Adrenal gland (tissue), 12 donors: ENCODE measurements around the gene CD274. TPM values are rescaled to one million over a fixed set of nuclear protein-coding genes. Genes with fewer than 3 reads are reported as not detected.

Source experiments
- DNase-seq, 7 donors: peaks; one replicate each; pipeline ENCODE4 v3.0.0-alpha.2; 2019 to 2020
- H3K27ac ChIP-seq, 5 donors: fragments of 200-600 bp; sonication (generic) in 4 of 5; 1 replicate in 3 of 5; 2 replicates in 2 of 5; pipeline versions ENCODE4 v1.5.1 to v1.8.0; 2016 to 2020; ENCODE audit warnings: mild to moderate bottlenecking in 1 of 5
- H3K27me3 ChIP-seq: fragments of 200-600 bp; 2 replicates; pipeline ENCODE4 v1.8.0; 2021
- H3K36me3 ChIP-seq, 2 donors: fragments of 200-600 bp; replicated peaks in 1 of 2; 1 replicate in 1 of 2; 2 replicates in 1 of 2; pipeline versions ENCODE4 v1.5.1 to v1.8.0; 2018 to 2022
- H3K4me1 ChIP-seq, 2 donors: fragments of 200-600 bp; replicated peaks in 1 of 2; 1 replicate in 1 of 2; 2 replicates in 1 of 2; pipeline versions ENCODE4 v1.5.1 to v1.8.0; 2018 to 2021
- H3K4me3 ChIP-seq, 4 donors: fragments of 200-600 bp; sonication (generic) in 3 of 4; one replicate each; pipeline ENCODE4 v1.5.1; 2016 to 2018
- H3K9me3 ChIP-seq, 3 donors: fragments of 200-600 bp; sonication (generic) in 1 of 3; replicated peaks in 1 of 3; 1 replicate in 2 of 3; 2 replicates in 1 of 3; pipeline versions ENCODE4 v1.5.1 to v1.8.0; 2016 to 2021
- POLR2A ChIP-seq, 2 donors: fragments of 450-650 bp; IDR thresholded peaks; one replicate each; pipeline ENCODE4 v1.6.1; 2017; ENCODE audit warnings: antibody characterized with exemption in 2 of 2, mild to moderate bottlenecking in 2 of 2, moderate library complexity in 1 of 2
- WGBS, 4 donors: extraction: QIAGEN DNeasy Blood & Tissue Kit in 2 of 4; methylation state at CpG; one replicate each; pipeline versions ENCODE4 v1.1.5 to v1.1.7; 2013 to 2017; 5-methylcytosine and 5-hydroxymethylcytosine counted together
- intact Hi-C, 2 donors: fragments of 100-400 bp; cut with DNase I; formaldehyde crosslinking; loops; one replicate each; pipeline versions ENCODE4 v1.14.1 to v1.15.0; 2022 to 2023
- polyA plus RNA-seq, 3 donors: library from polyadenylated mRNA; stranded (reverse); fragments of 200-250 nt in 2 of 3; fragments of 350-450 nt in 1 of 3; fragmentation: Illumina TruSeq in 1 of 3; extraction: RNeasy Lipid Tissue Mini Kit (QIAGEN cat#74804) in 1 of 3; gene quantifications; one replicate each; pipeline ENCODE4 v1.2.3, GENCODE V29; 2013 to 2014
- total RNA-seq, 9 donors: library from RNA; depleted of rRNA in 4 of 9; stranded (reverse); fragments of >200 nt in 4 of 9; fragments of 120-200 nt in 1 of 9; fragmentation: NEBNext Ultra II Directional in 1 of 9; extraction: Animal tissue kit (Norgen Biotek cat#: 25700) in 1 of 9; gene quantifications; one replicate each; pipeline versions ENCODE4 v1.1.0 to v1.2.4, GENCODE V29; 2013 to 2023
- TF ChIP-seq, protein P1 (sequence below), 6 experiments: fragments of 450-650 bp in 4 of 6; fragments of 200-600 bp in 2 of 6; sonication (generic) in 1 of 6; IDR thresholded peaks; 1 replicate in 5 of 6; 2 replicates in 1 of 6; pipeline versions ENCODE4 v1.5.1 to v1.8.0; 2016 to 2021; ENCODE audit warnings: antibody characterized with exemption in 6 of 6, mild to moderate bottlenecking in 2 of 6, moderate library complexity in 1 of 6
- donor health status: healthy with polysubstance abuse.
- donor health status: Bipolar disorder and iron deficiency.
- donor health status: DM: yes; HTN: yes; CAD: no.
- donor health status: DM: no; HTN: no; CAD: no.
- donor health status: DM: no; HTN: no; CAD: no.
- donor health status: DM: yes; HTN: yes; CAD: no.

The CD274 gene
- total and polyA plus RNA-seq, 12 donors = 0.66 to 5.8 (median 2.0) TPM

DNA sequence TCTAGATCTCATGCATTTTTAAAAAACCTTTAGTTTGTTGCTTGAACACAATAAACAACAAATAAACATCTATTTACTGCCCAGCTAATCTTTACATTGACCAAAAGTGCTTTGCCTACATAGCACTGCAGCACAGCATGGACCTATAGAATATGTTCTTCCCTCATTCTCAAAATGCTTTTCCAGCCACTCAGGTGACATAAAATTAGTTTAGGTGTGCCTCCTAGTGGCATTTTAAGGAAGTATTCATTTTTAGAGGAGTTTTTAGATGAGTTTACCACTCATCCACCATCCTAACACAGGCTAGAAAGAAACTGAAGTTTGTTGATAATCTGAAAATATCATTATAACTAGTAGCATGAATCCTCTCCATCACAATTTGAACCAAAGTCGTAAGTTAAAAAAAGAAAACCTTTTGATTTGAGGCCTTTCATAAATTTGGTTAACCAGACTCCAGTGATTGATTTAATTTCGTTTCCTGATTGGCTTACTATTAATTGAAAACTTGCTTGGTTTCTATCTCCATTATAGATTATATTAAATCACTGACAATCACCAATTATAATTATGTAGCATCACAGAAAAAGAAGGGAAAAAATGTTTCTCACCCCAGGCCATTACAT, 25.2 kb upstream of the CD274 start:
- Histone ChIP-seq H3K27me3 (no peaks in the 10 kb centered on the region), H3K4me1 (no peaks in the 10 kb centered on the region), H3K9me3 (no peaks in the 10 kb centered on the region), H3K36me3 (no peaks in the 10 kb centered on the region), H3K27ac (no peak overlapping the region), H3K4me3 (no peak overlapping the region)
- TF ChIP-seq, protein P1, sequence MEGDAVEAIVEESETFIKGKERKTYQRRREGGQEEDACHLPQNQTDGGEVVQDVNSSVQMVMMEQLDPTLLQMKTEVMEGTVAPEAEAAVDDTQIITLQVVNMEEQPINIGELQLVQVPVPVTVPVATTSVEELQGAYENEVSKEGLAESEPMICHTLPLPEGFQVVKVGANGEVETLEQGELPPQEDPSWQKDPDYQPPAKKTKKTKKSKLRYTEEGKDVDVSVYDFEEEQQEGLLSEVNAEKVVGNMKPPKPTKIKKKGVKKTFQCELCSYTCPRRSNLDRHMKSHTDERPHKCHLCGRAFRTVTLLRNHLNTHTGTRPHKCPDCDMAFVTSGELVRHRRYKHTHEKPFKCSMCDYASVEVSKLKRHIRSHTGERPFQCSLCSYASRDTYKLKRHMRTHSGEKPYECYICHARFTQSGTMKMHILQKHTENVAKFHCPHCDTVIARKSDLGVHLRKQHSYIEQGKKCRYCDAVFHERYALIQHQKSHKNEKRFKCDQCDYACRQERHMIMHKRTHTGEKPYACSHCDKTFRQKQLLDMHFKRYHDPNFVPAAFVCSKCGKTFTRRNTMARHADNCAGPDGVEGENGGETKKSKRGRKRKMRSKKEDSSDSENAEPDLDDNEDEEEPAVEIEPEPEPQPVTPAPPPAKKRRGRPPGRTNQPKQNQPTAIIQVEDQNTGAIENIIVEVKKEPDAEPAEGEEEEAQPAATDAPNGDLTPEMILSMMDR (IDR thresholded peaks at IDR 0.05) = peak in 3 of 6 experiments; percentile 21 to 39 (median 27)
- no peak for TF ChIP-seq POLR2A (IDR thresholded peaks at IDR 0.05)
- intact Hi-C loops = loop anchor here in 1 of 2 donors (5.0 kb wide), 1 partner anchor 243 kb away; no protein-coding TSS in a partner anchor
- DNase-seq = no peak
- 75 to 92% (median 88%) methylated on average over 2 of the region's 2 CpGs for WGBS, 4 donors

DNA sequence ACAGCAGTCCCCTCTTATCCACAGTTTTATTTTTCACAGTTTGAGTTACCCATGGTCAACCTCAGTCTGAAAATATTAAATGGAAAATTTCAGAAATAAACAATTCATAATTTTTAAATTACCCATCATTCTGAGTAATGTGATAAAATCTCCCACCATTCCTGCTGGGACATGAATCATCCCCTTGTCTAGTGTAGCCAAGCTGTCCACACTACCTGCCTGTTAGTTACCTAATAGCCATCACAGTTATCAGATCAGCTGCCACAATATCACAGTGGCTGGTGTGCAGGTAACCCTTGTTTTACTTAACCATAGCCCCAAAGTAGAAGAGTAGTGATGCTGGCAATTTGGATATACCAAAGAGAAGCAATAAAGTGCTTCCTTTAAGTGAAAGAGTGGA, 23.3 kb upstream of the CD274 start:
- intact Hi-C loops = loop anchor here in 1 of 2 donors (5.0 kb wide), 1 partner anchor 245 kb away; no protein-coding TSS in a partner anchor

DNA sequence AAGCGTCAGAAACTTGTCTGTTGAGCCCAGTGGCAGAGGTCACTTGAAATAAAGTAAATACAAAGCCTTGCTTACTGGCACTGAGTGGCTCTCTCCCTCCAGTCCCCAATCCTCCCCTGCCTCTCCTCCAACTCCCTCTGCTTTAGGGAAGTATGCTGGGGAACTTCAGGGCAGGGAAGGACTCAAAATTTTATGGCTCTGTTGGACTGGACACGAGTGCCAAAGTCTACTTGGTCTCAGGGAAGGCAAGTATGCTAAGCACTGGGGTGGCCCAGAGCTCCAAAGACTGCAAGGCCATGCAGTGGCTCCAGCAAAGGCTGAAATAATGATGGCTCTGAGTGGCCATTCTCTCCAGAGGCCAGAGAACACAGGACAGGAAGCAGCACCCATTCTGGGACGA, 22.2 kb upstream of the CD274 start:
- no peak overlapping the region for H3K27ac ChIP-seq
- no peaks in the 10 kb centered on the region for H3K27me3 ChIP-seq
- H3K4me1 ChIP-seq = no peaks in the 10 kb centered on the region
- intact Hi-C loops = loop anchor here in 1 of 2 donors (5.0 kb wide), 1 partner anchor 246 kb away; no protein-coding TSS in a partner anchor
- H3K4me3 ChIP-seq = no peak overlapping the region
- TF ChIP-seq, protein P1 (IDR thresholded peaks at IDR 0.05) = no peak
- TF ChIP-seq POLR2A (IDR thresholded peaks at IDR 0.05) = no peak
- H3K9me3 ChIP-seq = no peaks in the 10 kb centered on the region
- H3K36me3 ChIP-seq = no peaks in the 10 kb centered on the region
- no peak for DNase-seq
- 81 to 88% (median 85%) methylated on average over 3 of the region's 3 CpGs for WGBS, 4 donors

More for the DNA sequence above, 23.3 kb upstream of the CD274 start:
- no peak for DNase-seq
- Histone ChIP-seq H3K4me1 (no peaks in the 10 kb centered on the region), H3K27ac (no peak overlapping the region), H3K9me3 (no peaks in the 10 kb centered on the region), H3K4me3 (no peak overlapping the region), H3K36me3 (no peaks in the 10 kb centered on the region), H3K27me3 (no peaks in the 10 kb centered on the region)
- TF ChIP-seq POLR2A (IDR thresholded peaks at IDR 0.05) = no peak
- TF ChIP-seq, protein P1 (IDR thresholded peaks at IDR 0.05) = no peak

DNA sequence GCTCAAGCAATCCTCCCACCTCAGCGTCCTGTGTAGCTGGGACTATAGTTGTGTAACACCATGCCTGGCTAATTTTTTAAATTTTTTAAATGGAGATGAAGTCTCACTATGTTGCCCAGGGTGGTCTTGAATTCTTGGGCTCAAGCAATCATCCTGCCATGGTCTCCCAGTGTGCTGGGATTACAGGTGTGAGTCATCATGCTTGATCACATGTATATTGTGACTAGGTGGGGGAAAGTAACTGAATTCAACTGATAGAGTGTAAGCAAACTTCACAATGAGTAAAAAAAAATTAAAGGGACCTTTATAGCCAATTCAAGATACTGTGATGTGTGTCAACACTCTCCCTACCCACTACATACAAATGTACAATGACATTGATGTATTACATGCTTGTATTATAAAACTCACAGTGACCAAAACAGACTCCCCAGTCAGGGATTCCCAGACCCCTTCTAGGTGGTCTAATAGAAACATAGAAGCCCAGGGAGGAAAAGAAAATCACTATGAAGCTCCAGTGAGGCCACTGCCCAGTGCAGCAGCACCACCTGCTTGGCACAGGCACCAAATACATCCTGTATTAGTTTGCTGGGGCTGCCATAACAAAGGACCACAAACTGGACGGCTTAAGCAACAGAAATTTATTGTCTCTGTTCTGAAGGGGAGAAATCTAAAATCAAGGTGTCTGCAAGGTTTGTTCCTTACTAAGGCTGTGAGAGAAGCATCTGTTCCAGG, 21.4 kb upstream of the CD274 start:
- no peaks in the 10 kb centered on the region for H3K9me3 ChIP-seq
- no peaks in the 10 kb centered on the region for H3K4me1 ChIP-seq
- H3K27me3 ChIP-seq = no peaks in the 10 kb centered on the region
- H3K27ac ChIP-seq = no peak overlapping the region
- 66 to 84% (median 72%) methylated on average over 2 of the region's 2 CpGs for WGBS, 4 donors
- H3K36me3 ChIP-seq = no peaks in the 10 kb centered on the region
- no peak for DNase-seq
- H3K4me3 ChIP-seq = no peak overlapping the region
- TF ChIP-seq, protein P1 (IDR thresholded peaks at IDR 0.05) = no peak
- no peak for TF ChIP-seq POLR2A (IDR thresholded peaks at IDR 0.05)
- intact Hi-C loops = loop anchor here in 1 of 2 donors (5.0 kb wide), 1 partner anchor 247 kb away; no protein-coding TSS in a partner anchor
